SK-N-SH (cell line): ENCODE data around the gene GINS3.

Experiments used
- CTCF ChIP-seq: fragments of 200-600 bp; sonication (generic); IDR thresholded peaks from 2 replicates; pipeline ENCODE4 v1.6.1; 2017; ENCODE audit warnings: antibody characterized with exemption, mild to moderate bottlenecking, moderate library complexity
- EZH2phosphoT487 ChIP-seq: fragments of 200-600 bp; sonication (generic); IDR thresholded peaks from 2 replicates; pipeline ENCODE4 v1.6.1; 2017; ENCODE audit warnings: low read depth, mixed run types, mild to moderate bottlenecking, antibody characterized with exemption, moderate library complexity, borderline replicate concordance
- JUND ChIP-seq: IDR thresholded peaks from 2 replicates; pipeline ENCODE4 v1.4.0; 2012
- MAX ChIP-seq: IDR thresholded peaks from 2 replicates; pipeline ENCODE4 v1.4.0; 2012; ENCODE audit warnings: low read depth
- POLR2AphosphoS5 ChIP-seq: IDR thresholded peaks from 2 replicates; pipeline ENCODE4 v1.6.1; 2012; ENCODE audit warnings: low read depth, low read length
- RFX5 ChIP-seq: IDR thresholded peaks from 2 replicates; pipeline ENCODE4 v1.6.1; 2012; ENCODE audit warnings: mild to moderate bottlenecking, improper control_type of control experiment, low read length
- USF2 ChIP-seq: fragments of 150-350 bp; IDR thresholded peaks from 2 replicates; pipeline ENCODE4 v1.6.1; 2017; ENCODE audit warnings: antibody characterized with exemption, low read length, low read depth, borderline replicate concordance

GRCh38 chr16:58430718-58431117 is 38.4 kb downstream of the GINS3 start:
- TF ChIP-seq POLR2AphosphoS5 (no peak), JUND (no peak), EZH2phosphoT487 (no peak), RFX5 (no peak), CTCF (no peak), USF2 (no peak), MAX (no peak)
